Fibroblast of lung (primary cell): Measurements from ENCODE around the gene PPM1H.

Experiments
- CTCF ChIP-seq, 2 donors: IDR thresholded peaks in 1 of 2; conservative IDR thresholded peaks in 1 of 2; 1 replicate in 1 of 2; 2 replicates in 1 of 2; pipeline ENCODE4 v1.5.1; 2011 to 2012; ENCODE audit warnings: low read length in 2 of 2, control low read depth in 1 of 2, inconsistent platforms in 1 of 2, low read depth in 1 of 2, mild to moderate bottlenecking in 1 of 2
- EZH2 ChIP-seq: IDR thresholded peaks from 2 replicates; pipeline ENCODE4 v1.5.1; 2012; ENCODE audit warnings: low read length, control low read depth, mild to moderate bottlenecking; ENCODE audit errors: missing control alignments

GRCh38 chr12:62950317-62950716, 15.4 kb upstream of the PPM1H start:
- TF ChIP-seq CTCF (conservative IDR thresholded peaks at IDR 0.05 in 1 of 2, IDR thresholded peaks at IDR 0.05 in 1 of 2; ENCODE audit: low read depth in 1 of 2, low read length in 2 of 2) (no peak), EZH2 (no peak)
